ENCODE measurements around the gene TGFB2.

DNA sequence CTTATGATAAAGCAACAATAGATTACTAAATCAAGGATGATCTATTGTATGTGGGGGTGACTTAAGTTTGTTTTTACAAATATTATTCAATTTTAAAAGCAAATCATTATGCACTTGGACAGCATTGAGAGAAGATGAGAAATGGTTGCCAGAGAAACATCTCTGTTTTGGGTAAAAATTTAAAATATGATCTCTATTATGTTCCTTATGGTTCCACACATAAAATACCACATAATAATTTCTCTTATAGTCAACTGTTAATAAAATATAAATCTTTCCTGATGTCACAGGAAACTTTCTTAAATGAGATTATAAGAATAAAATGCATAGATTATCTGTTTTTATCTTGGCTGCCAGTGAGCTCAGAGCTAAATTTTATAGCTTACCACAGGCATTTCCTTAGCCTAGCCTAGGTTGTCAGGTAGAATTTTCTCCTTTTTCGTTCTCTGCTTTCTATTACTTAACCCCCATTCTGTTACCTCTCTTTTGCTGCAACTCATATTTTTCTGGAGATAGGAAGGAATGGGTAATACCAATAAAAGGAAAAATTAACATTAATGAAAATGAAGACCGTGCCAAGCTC is 109.7 kb downstream of the TGFB2 start:
- TF ChIP-seq EZH2 (IDR thresholded peaks at IDR 0.05; ENCODE audit: insufficient read depth, poor library complexity, severe bottlenecking) (no peak), EZH2phosphoT487 (IDR thresholded peaks at IDR 0.05; ENCODE audit: insufficient read depth, low read depth) (no peak)

Data from GM23248 (cell line).